ENCODE data around the gene MACIR. TPM values are rescaled to one million over a fixed set of nuclear protein-coding genes. Genes with fewer than 3 reads are reported as not detected.

Gene MACIR
- total and polyA plus RNA-seq, 2 of the 13 experiments (the other 11 are each of a cell fraction or from before 2014, with no cell fraction given), result 2.4 to 4.4 TPM

GRCh38 chr5:103209065-103209464 lies 49.5 kb upstream of the MACIR start:
- POLR2A ChIA-PET, result no interaction called here
- no TSS peak for BruUV-seq (replicated peaks)
- no peak for DNase-seq (ENCODE audit: low spot score)
- no peak overlapping the region for H3K4me3 ChIP-seq (replicated peaks in 1 of 3; ENCODE audit: insufficient read depth in 1 of 3, low read depth in 2 of 3, low read length in 3 of 3)
- no peak overlapping the region for H2AFZ ChIP-seq (ENCODE audit: low read length)
- no peak for ATAC-seq
- H3K4me2 ChIP-seq (ENCODE audit: low read depth, low read length), result no peak overlapping the region
- no peaks in the 10 kb centered on the region for H3K9me3 ChIP-seq (ENCODE audit: low read length)
- no peaks in the 10 kb centered on the region for H4K20me1 ChIP-seq (ENCODE audit: insufficient read depth, low read length)
- H3K36me3 ChIP-seq (replicated peaks in 1 of 2; ENCODE audit: control insufficient read depth in 1 of 2, insufficient read depth in 2 of 2, low read length in 2 of 2), result no peaks in the 10 kb centered on the region
- no peaks in the 10 kb centered on the region for H3K79me2 ChIP-seq (ENCODE audit: insufficient read depth, low read length)
- no peak overlapping the region for H3K27ac ChIP-seq (ENCODE audit: extremely low read length, insufficient read depth, low read length)
- no peaks in the 10 kb centered on the region for H3K4me1 ChIP-seq (ENCODE audit: insufficient read depth, low read length)
- TF ChIP-seq ZNF660 (CRISPR knock-in tag; IDR thresholded peaks at IDR 0.05; ENCODE audit: borderline replicate concordance, low read depth) (no peak), ZBTB3 (CRISPR knock-in tag; IDR thresholded peaks at IDR 0.05; ENCODE audit: borderline replicate concordance, low read depth) (no peak), ZNF567 (CRISPR knock-in tag; IDR thresholded peaks at IDR 0.05; ENCODE audit: borderline replicate concordance) (no peak), ELF1 (CRISPR knock-in tag; IDR thresholded peaks at IDR 0.05) (no peak), ZNF577 (CRISPR knock-in tag; IDR thresholded peaks at IDR 0.05; ENCODE audit: borderline replicate concordance, low read depth) (no peak), CREB1 (IDR thresholded peaks at IDR 0.05) (no peak), CREB1 (CRISPR knock-in tag; IDR thresholded peaks at IDR 0.05) (no peak), RNF2 (conservative IDR thresholded peaks at IDR 0.05; ENCODE audit: low read depth) (no peak), ZNF841 (CRISPR knock-in tag; IDR thresholded peaks at IDR 0.05; ENCODE audit: borderline replicate concordance) (no peak), ZEB1 (IDR thresholded peaks at IDR 0.05; ENCODE audit: insufficient replicate concordance, low read depth) (no peak), MZF1 (CRISPR knock-in tag; IDR thresholded peaks at IDR 0.05; ENCODE audit: borderline replicate concordance) (no peak), ARID2 (CRISPR knock-in tag; IDR thresholded peaks at IDR 0.05; ENCODE audit: borderline replicate concordance) (no peak), CSRNP2 (CRISPR knock-in tag; conservative IDR thresholded peaks at IDR 0.05; ENCODE audit: low read depth) (no peak), XBP1 (CRISPR knock-in tag; IDR thresholded peaks at IDR 0.05) (no peak), ATF1 (CRISPR knock-in tag; IDR thresholded peaks at IDR 0.05) (no peak)
- TF ChIP-seq, protein P1, sequence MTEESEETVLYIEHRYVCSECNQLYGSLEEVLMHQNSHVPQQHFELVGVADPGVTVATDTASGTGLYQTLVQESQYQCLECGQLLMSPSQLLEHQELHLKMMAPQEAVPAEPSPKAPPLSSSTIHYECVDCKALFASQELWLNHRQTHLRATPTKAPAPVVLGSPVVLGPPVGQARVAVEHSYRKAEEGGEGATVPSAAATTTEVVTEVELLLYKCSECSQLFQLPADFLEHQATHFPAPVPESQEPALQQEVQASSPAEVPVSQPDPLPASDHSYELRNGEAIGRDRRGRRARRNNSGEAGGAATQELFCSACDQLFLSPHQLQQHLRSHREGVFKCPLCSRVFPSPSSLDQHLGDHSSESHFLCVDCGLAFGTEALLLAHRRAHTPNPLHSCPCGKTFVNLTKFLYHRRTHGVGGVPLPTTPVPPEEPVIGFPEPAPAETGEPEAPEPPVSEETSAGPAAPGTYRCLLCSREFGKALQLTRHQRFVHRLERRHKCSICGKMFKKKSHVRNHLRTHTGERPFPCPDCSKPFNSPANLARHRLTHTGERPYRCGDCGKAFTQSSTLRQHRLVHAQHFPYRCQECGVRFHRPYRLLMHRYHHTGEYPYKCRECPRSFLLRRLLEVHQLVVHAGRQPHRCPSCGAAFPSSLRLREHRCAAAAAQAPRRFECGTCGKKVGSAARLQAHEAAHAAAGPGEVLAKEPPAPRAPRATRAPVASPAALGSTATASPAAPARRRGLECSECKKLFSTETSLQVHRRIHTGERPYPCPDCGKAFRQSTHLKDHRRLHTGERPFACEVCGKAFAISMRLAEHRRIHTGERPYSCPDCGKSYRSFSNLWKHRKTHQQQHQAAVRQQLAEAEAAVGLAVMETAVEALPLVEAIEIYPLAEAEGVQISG (CRISPR knock-in tag; IDR thresholded peaks at IDR 0.05), result no peak
- TF ChIP-seq, protein P2, sequence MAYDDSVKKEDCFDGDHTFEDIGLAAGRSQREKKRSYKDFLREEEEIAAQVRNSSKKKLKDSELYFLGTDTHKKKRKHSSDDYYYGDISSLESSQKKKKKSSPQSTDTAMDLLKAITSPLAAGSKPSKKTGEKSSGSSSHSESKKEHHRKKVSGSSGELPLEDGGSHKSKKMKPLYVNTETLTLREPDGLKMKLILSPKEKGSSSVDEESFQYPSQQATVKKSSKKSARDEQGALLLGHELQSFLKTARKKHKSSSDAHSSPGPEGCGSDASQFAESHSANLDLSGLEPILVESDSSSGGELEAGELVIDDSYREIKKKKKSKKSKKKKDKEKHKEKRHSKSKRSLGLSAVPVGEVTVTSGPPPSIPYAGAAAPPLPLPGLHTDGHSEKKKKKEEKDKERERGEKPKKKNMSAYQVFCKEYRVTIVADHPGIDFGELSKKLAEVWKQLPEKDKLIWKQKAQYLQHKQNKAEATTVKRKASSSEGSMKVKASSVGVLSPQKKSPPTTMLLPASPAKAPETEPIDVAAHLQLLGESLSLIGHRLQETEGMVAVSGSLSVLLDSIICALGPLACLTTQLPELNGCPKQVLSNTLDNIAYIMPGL (CRISPR knock-in tag; IDR thresholded peaks at IDR 0.05; ENCODE audit: borderline replicate concordance in 1 of 2, low read depth in 1 of 2), result no peak
- TF ChIP-seq, protein P3, sequence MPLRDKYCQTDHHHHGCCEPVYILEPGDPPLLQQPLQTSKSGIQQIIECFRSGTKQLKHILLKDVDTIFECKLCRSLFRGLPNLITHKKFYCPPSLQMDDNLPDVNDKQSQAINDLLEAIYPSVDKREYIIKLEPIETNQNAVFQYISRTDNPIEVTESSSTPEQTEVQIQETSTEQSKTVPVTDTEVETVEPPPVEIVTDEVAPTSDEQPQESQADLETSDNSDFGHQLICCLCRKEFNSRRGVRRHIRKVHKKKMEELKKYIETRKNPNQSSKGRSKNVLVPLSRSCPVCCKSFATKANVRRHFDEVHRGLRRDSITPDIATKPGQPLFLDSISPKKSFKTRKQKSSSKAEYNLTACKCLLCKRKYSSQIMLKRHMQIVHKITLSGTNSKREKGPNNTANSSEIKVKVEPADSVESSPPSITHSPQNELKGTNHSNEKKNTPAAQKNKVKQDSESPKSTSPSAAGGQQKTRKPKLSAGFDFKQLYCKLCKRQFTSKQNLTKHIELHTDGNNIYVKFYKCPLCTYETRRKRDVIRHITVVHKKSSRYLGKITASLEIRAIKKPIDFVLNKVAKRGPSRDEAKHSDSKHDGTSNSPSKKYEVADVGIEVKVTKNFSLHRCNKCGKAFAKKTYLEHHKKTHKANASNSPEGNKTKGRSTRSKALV (CRISPR knock-in tag; IDR thresholded peaks at IDR 0.05), result no peak
- intact Hi-C loops (cut with micrococcal nuclease; ENCODE audit: unreplicated experiment), result no loop called here
- H3K27me3 ChIP-seq (ENCODE audit: control insufficient read depth in 1 of 2, insufficient read depth in 2 of 2, low read length in 2 of 2), result no peaks in the 10 kb centered on the region
- in situ Hi-C loops (cut with HindIII; ENCODE audit: extremely low pct_ligation_motif_present, low pct_unique_long_range_greater_than_20kb), result no loop called here
- CTCF ChIA-PET (ENCODE audit: low intra/inter-chr PET ratio, low total read pairs), result no interaction called here
- H3K9ac ChIP-seq (ENCODE audit: insufficient read depth, low read depth, low read length), result no peak overlapping the region
- no peak for FAIRE-seq

Measured in HepG2 (cell line).